Activated CD4-positive, alpha-beta memory T cell treated with anti-CD3 and anti-CD28 coated beads, Interleukin-2, amount 10 ng/mL, durations not matched to agents 7 days and 5 days (primary cell): Measurements from ENCODE around the gene OR2AG1. TPM values are rescaled to one million over a fixed set of nuclear protein-coding genes. Genes with fewer than 3 reads are reported as not detected.

Experiments used
- CTCF ChIA-PET: fragments of 350-600 bp; sonication (Branson Sonifier 250); formaldehyde crosslinking; loops from one replicate; lab custom pipeline; 2021; ENCODE audit warnings: antibody characterized with exemption, inconsistent platforms; lab: Charles Lee
- POLR2A ChIA-PET: fragments of 350-600 bp; sonication (Branson Sonifier 250); formaldehyde crosslinking; loops from one replicate; lab custom pipeline; 2021; ENCODE audit warnings: antibody characterized with exemption; lab: Charles Lee
- DNase-seq: peaks from one replicate; pipeline ENCODE4 v3.0.0-alpha.2; 2020
- H3K27ac Mint-ChIP-seq: one replicate; pipeline ENCODE4 v1.8.0; 2021; ENCODE audit warnings: mild to moderate bottlenecking, mixed read lengths
- H3K27me3 Mint-ChIP-seq: one replicate; pipeline ENCODE4 v1.8.0; 2021; ENCODE audit warnings: mixed read lengths
- H3K36me3 Mint-ChIP-seq: one replicate; pipeline ENCODE4 v1.8.0; 2021; ENCODE audit warnings: low read depth, mixed read lengths
- H3K4me1 Mint-ChIP-seq: one replicate; pipeline ENCODE4 v1.8.0; 2021; ENCODE audit warnings: mixed read lengths
- H3K4me3 Mint-ChIP-seq: one replicate; pipeline ENCODE4 v1.8.0; 2021; ENCODE audit warnings: mild to moderate bottlenecking, mixed read lengths
- H3K9me3 Mint-ChIP-seq: one replicate; pipeline ENCODE4 v1.8.0; 2021; ENCODE audit warnings: mixed read lengths
- total RNA-seq, 2 experiments: library from RNA; stranded (reverse); gene quantifications; one replicate each; pipeline ENCODE4 v1.2.3, GENCODE V29; 2021

The OR2AG1 gene
- total RNA-seq, 2 experiments from 2014 or later, result not detected

GRCh38 chr11:6746626-6747025 lies 36.2 kb upstream of the OR2AG1 start:
- H3K4me3 Mint-ChIP-seq, result no peak overlapping the region
- no peaks in the 10 kb centered on the region for H3K27me3 Mint-ChIP-seq
- H3K36me3 Mint-ChIP-seq, result peaks cover 16% of the 10 kb centered on the region
- H3K9me3 Mint-ChIP-seq, result no peaks in the 10 kb centered on the region
- H3K4me1 Mint-ChIP-seq, result peaks cover 24% of the 10 kb centered on the region
- POLR2A ChIA-PET, result interaction anchor here (0.7 to 3.0 kb wide), 8 partner anchors 11 to 356 kb away, joined by 3 to 33 read pairs (median 5); partner anchors contain the start of genes ARFIP2, MRPL17, SMPD1 and TAF10
- no peak for DNase-seq
- H3K27ac Mint-ChIP-seq, result no peak overlapping the region
- CTCF ChIA-PET, result interaction anchor here (1.0 to 13.0 kb wide), 13 partner anchors 9 to 383 kb away, joined by 3 to 244 read pairs (median 8); partner anchors contain the start of genes ARFIP2, MRPL17, TIMM10B and TPP1

- CTCF ChIA-PET, result interaction anchor here (1.0 to 13.0 kb wide), 12 partner anchors 9 to 384 kb away, joined by 3 to 244 read pairs (median 8); partner anchors contain the start of genes ARFIP2, MRPL17, TIMM10B and TPP1
- H3K27ac Mint-ChIP-seq, result no peak overlapping the region
- H3K9me3 Mint-ChIP-seq, result no peaks in the 10 kb centered on the region
- peaks cover 10% of the 10 kb centered on the region for H3K36me3 Mint-ChIP-seq
- POLR2A ChIA-PET, result interaction anchor here (0.7 to 3.0 kb wide), 7 partner anchors 11 to 357 kb away, joined by 3 to 33 read pairs (median 4); partner anchors contain the start of genes ARFIP2, SMPD1, TAF10 and TIMM10B
- H3K4me3 Mint-ChIP-seq, result no peak overlapping the region
- H3K27me3 Mint-ChIP-seq, result no peaks in the 10 kb centered on the region
- no peak for DNase-seq
- H3K4me1 Mint-ChIP-seq, result peaks cover 19% of the 10 kb centered on the region
Observed at GRCh38 chr11:6747097-6747668, 35.6 kb upstream of the OR2AG1 start.

- H3K4me1 Mint-ChIP-seq, result no peaks in the 10 kb centered on the region
- peaks cover 1% of the 10 kb centered on the region for H3K27me3 Mint-ChIP-seq
- no peak overlapping the region for H3K4me3 Mint-ChIP-seq
- ChIA-PET POLR2A (interaction anchor here (1.1 to 2.7 kb wide), 2 partner anchors 10 to 13 kb away, joined by 3 to 15 read pairs; no protein-coding TSS in a partner anchor), CTCF (interaction anchor here (0.6 to 6.4 kb wide), 25 partner anchors 11 to 1086 kb away, joined by 3 to 244 read pairs (median 5); partner anchors contain the start of genes ARFIP2, ILK, MRPL17 and OR2AG2)
- H3K9me3 Mint-ChIP-seq, result no peaks in the 10 kb centered on the region
- DNase-seq, result peak; percentile 37
- H3K27ac Mint-ChIP-seq, result no peak overlapping the region
- no peaks in the 10 kb centered on the region for H3K36me3 Mint-ChIP-seq
Observed at GRCh38 chr11:6755303-6755952, 27.4 kb upstream of the OR2AG1 start.

GRCh38 chr11:6755953-6756347 lies 26.9 kb upstream of the OR2AG1 start:
- H3K27me3 Mint-ChIP-seq, result peaks cover 3% of the 10 kb centered on the region
- H3K27ac Mint-ChIP-seq, result no peak overlapping the region
- DNase-seq, result no peak
- H3K4me3 Mint-ChIP-seq, result no peak overlapping the region
- H3K36me3 Mint-ChIP-seq, result no peaks in the 10 kb centered on the region
- no peaks in the 10 kb centered on the region for H3K4me1 Mint-ChIP-seq
- POLR2A ChIA-PET, result interaction anchor here (2.7 kb wide), 1 partner anchor 11 kb away, joined by 15 read pairs; no protein-coding TSS in a partner anchor
- no peaks in the 10 kb centered on the region for H3K9me3 Mint-ChIP-seq
- CTCF ChIA-PET, result interaction anchor here (0.8 to 6.4 kb wide), 18 partner anchors 10 to 274 kb away, joined by 3 to 244 read pairs (median 5); partner anchors contain the start of genes ARFIP2, ILK, OR2AG2 and TIMM10B

- H3K4me1 Mint-ChIP-seq, result no peaks in the 10 kb centered on the region
- no peak overlapping the region for H3K4me3 Mint-ChIP-seq
- ChIA-PET CTCF (interaction anchor here (0.6 to 6.4 kb wide), 20 partner anchors 9 to 379 kb away, joined by 3 to 244 read pairs (median 4); partner anchors contain the start of genes MRPL17 and TPP1), POLR2A (interaction anchor here (1.0 kb wide), 1 partner anchor 20 kb away, joined by 5 read pairs; no protein-coding TSS in a partner anchor)
- DNase-seq, result peak; percentile 65
- H3K27ac Mint-ChIP-seq, result no peak overlapping the region
- H3K36me3 Mint-ChIP-seq, result no peaks in the 10 kb centered on the region
- H3K27me3 Mint-ChIP-seq, result peaks cover 4% of the 10 kb centered on the region
- H3K9me3 Mint-ChIP-seq, result no peaks in the 10 kb centered on the region
Observed at GRCh38 chr11:6757373-6757967, 25.4 kb upstream of the OR2AG1 start.

GRCh38 chr11:6771926-6772893 lies 10.6 kb upstream of the OR2AG1 start, which contains the start of gene OR2AG2:
Gene OR2AG2, minus strand, starts transcription at chr11:6771976. Its CDS starts 3,019 bp downstream, at chr11:6768957.
- Mint-ChIP-seq H3K9me3 (no peaks in the 10 kb centered on the region), H3K27me3 (peaks cover 11% of the 10 kb centered on the region), H3K4me3 (no peak within 1 kb of the TSS), H3K27ac (no peak within 1 kb of the TSS), H3K36me3 (no peaks in the 10 kb centered on the region), H3K4me1 (no peaks in the 10 kb centered on the region)
- ChIA-PET POLR2A (no interaction called here), CTCF (interaction anchor here (1.4 kb wide), 1 partner anchor 17 kb away, joined by 3 read pairs; no protein-coding TSS in a partner anchor)
- no peak for DNase-seq

GRCh38 chr11:6778518-6778917 lies 4.3 kb upstream of the OR2AG1 start:
- DNase-seq, result no peak
- H3K27me3 Mint-ChIP-seq, result peaks cover 19% of the 10 kb centered on the region
- POLR2A ChIA-PET, result no interaction called here
- no peak overlapping the region for H3K4me3 Mint-ChIP-seq
- no peaks in the 10 kb centered on the region for H3K36me3 Mint-ChIP-seq
- CTCF ChIA-PET, result interaction anchor here (1.0 kb wide), 2 partner anchors 9 to 21 kb away, joined by 3 to 4 read pairs; no protein-coding TSS in a partner anchor
- H3K4me1 Mint-ChIP-seq, result no peaks in the 10 kb centered on the region
- no peak overlapping the region for H3K27ac Mint-ChIP-seq
- no peaks in the 10 kb centered on the region for H3K9me3 Mint-ChIP-seq

- H3K27me3 Mint-ChIP-seq, result peaks cover 16% of the 10 kb centered on the region
- H3K9me3 Mint-ChIP-seq, result no peaks in the 10 kb centered on the region
- ChIA-PET CTCF (interaction anchor here (0.9 kb wide), 1 partner anchor 22 kb away, joined by 3 read pairs; no protein-coding TSS in a partner anchor), POLR2A (no interaction called here)
- H3K36me3 Mint-ChIP-seq, result no peaks in the 10 kb centered on the region
- H3K4me3 Mint-ChIP-seq, result no peak overlapping the region
- no peaks in the 10 kb centered on the region for H3K4me1 Mint-ChIP-seq
- H3K27ac Mint-ChIP-seq, result no peak overlapping the region
- DNase-seq, result no peak
Observed at GRCh38 chr11:6780829-6781228, 2.0 kb upstream of the OR2AG1 start.

GRCh38 chr11:6790546-6790945 lies 7.7 kb downstream of the OR2AG1 start:
- no peak overlapping the region for H3K27ac Mint-ChIP-seq
- H3K27me3 Mint-ChIP-seq, result peaks cover 21% of the 10 kb centered on the region
- H3K4me3 Mint-ChIP-seq, result no peak overlapping the region
- ChIA-PET CTCF (no interaction called here), POLR2A (no interaction called here)
- no peaks in the 10 kb centered on the region for H3K36me3 Mint-ChIP-seq
- no peak for DNase-seq
- H3K9me3 Mint-ChIP-seq, result no peaks in the 10 kb centered on the region
- no peaks in the 10 kb centered on the region for H3K4me1 Mint-ChIP-seq

GRCh38 chr11:6794639-6795038 lies 11.8 kb downstream of the OR2AG1 start:
- no peak for DNase-seq
- Mint-ChIP-seq H3K27me3 (peaks cover 7% of the 10 kb centered on the region), H3K9me3 (no peaks in the 10 kb centered on the region), H3K4me3 (no peak overlapping the region), H3K4me1 (no peaks in the 10 kb centered on the region), H3K36me3 (no peaks in the 10 kb centered on the region), H3K27ac (no peak overlapping the region)
- ChIA-PET POLR2A (no interaction called here), CTCF (interaction anchor here (1.4 kb wide), 1 partner anchor 18 kb away, joined by 6 read pairs; no protein-coding TSS in a partner anchor)

GRCh38 chr11:6799402-6799801 lies 16.6 kb downstream of the OR2AG1 start, which contains the start of gene OR6A2:
Gene OR6A2, minus strand, starts transcription at chr11:6799689. Its CDS starts 3,981 bp downstream, at chr11:6795708.
- Mint-ChIP-seq H3K36me3 (no peaks in the 10 kb centered on the region), H3K4me3 (no peak within 1 kb of the TSS), H3K27me3 (peaks cover 4% of the 10 kb centered on the region), H3K27ac (no peak within 1 kb of the TSS), H3K4me1 (no peaks in the 10 kb centered on the region), H3K9me3 (no peaks in the 10 kb centered on the region)
- POLR2A ChIA-PET, result no interaction called here
- no peak for DNase-seq
- CTCF ChIA-PET, result interaction anchor here (1.0 kb wide), 1 partner anchor 13 kb away, joined by 3 read pairs; no protein-coding TSS in a partner anchor
